HG03457 (cell line): ENCODE data around the gene ATP10A.

Source experiments
- ATAC-seq: cut with Tn5 transposase; IDR thresholded peaks from one replicate; pipeline ENCODE4 v1.9.1; 2021; ENCODE audit warnings: moderate number of reproducible peaks; ENCODE audit not compliant: unreplicated experiment

ATP10A gene

DNA sequence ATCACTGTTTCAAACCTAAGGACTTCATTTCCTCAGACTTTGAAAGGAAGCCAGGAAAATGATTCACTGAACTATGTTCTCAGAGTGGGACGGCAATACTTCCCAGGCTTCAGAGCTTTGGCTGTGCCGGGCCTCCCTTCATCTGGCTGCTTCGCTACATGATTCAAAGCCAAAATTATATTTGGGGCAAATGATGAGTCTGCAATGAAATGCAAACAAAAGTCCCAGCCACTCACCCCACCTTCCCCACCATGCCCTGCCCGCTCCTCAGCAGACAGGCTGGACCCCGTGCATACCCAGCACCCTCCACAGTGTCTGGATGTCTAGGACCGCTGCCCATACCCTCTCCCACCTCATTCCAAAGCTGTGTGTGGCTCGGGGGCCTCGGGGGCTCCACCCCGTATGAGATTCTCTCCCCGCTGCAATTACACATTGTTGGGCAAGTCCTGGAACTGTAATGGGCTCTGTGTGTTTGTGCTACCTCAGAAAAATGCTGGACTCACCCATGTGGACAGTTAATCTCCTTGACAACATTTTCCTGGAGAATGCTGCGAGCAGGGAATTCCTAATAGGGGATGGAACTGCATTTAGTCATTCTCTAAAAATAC is 32.2 kb downstream of the ATP10A start:
- ATAC-seq: no peak

DNA sequence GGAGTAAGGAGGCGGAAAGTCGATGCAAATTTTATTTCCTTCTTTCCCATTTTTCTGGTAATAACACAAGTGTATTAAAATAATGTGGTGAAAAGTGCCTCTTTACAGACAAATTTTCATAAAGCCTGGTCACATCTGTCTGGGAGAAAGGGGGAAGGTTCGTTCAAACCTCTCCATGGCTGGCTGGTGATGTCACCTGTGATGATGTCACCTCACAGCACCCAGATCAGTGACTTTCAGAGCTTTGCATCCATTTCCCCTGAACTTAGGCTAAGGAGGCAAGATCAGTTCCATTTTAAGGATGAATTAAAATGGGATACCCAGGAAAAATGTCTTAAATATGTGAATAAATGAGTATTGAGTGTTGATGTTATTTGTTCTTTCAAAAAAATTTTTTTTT is 34.1 kb downstream of the ATP10A start:
- no peak for ATAC-seq

DNA sequence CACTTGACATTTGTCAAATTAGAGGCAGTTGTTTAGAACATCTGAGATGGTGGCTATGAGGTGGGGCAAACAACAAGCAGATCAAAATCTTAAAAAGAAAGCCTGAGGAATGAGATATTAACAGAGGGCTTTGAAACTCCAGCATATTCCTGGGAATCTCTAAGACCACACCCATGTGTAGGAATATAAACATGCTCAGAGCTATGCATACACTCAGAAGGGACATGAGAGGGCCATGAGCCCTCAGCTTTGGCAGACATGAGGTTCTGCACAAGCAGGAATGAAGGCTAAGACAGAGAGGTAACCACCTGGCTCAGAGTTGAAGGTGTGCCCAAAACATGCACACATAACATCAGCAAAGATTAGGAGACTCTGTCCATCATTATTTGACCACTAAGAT is 37.9 kb downstream of the ATP10A start:
- no peak for ATAC-seq

DNA sequence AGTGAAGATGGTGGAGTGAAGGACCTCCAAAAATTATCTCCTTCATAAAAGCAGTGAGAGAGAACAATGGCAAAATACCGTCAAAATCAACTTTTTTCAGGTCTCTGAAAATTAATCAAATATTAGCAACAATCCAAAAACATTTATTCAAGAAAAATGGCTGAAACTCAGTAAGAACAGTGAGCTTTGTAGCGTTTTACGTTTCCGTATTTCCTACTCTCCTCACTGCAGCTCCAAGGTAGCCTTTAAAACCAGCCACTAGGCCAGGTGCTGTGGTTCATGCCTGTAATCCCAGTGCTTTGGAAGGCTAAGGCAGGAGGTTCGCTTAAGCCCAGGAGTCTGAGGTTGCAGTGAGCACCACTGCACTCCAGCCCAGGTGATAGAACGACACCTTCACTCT is 38.5 kb downstream of the ATP10A start:
- no peak for ATAC-seq

GRCh38 chr15:25812845-25813244 is 50.3 kb downstream of the ATP10A start:
- ATAC-seq: no peak

DNA sequence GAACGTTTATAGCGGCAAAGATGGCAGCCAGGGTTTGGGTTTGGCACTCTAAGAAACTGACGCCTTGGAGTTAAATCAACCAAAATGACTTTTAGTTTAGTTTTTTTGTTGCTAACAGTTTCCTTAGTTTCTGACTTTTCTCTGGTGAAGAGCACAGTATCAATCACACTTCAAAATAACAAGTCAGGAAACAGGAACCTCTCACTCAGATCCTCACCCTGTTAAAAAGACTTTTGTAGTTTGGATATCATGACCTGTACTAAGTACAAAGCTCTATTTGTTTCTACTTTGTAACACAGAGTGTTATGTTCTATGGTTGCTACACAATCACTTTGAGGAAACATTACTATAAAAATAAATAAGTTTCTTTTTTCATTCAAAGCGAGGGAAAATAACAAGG is 51.1 kb downstream of the ATP10A start:
- ATAC-seq: no peak

- ATAC-seq: no peak
These were observed 51.6 kb downstream of the ATP10A start for GRCh38 chr15:25811481-25811906.

GRCh38 chr15:25810631-25811091 is 52.5 kb downstream of the ATP10A start:
- ATAC-seq: no peak

DNA sequence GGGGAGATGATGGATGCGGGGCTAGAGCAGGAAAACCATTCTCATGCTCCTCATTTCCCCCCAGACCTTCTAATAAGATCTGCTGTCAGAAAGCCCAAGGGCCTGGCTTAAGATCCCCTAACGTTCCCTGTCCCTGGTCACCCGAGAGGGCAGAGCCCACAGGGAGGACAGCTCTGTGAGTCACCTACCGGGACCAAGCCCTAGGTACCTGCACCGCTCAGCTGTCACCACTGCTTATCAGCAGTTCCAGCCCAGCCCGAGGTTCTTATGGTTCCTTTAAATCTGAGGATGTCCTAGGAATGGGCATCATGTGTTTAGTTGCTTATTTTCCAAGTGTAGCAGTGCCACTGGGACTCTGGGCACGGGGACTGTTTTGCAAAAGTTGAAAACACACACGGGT is 53.0 kb downstream of the ATP10A start:
- no peak for ATAC-seq

GRCh38 chr15:25807063-25807462 is 56.1 kb downstream of the ATP10A start:
- ATAC-seq: no peak

GRCh38 chr15:25805031-25805430 is 58.1 kb downstream of the ATP10A start:
- ATAC-seq: no peak

- ATAC-seq: no peak
These were observed 58.7 kb downstream of the ATP10A start for GRCh38 chr15:25804451-25804850.

GRCh38 chr15:25803541-25803940 is 59.6 kb downstream of the ATP10A start:
- no peak for ATAC-seq

DNA sequence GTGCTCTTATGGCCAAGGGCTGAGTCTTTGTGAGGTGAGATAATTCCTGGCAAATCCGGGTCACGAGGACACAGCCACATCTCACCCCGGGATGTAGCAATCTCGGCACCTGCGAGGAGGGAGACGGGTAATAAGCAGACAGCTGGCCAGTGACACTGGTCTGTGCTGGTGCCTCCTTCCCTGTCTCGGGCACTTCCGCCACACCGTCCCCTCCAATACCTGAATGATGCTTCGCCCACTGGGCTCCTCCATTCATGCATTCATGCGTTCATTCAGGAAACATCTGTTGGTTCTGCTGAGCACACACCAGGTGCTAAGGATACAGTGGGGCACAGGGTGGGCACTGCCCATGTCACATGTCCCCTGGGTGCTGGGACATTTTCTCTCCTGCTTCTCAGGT is 60.1 kb downstream of the ATP10A start:
- ATAC-seq: no peak

DNA sequence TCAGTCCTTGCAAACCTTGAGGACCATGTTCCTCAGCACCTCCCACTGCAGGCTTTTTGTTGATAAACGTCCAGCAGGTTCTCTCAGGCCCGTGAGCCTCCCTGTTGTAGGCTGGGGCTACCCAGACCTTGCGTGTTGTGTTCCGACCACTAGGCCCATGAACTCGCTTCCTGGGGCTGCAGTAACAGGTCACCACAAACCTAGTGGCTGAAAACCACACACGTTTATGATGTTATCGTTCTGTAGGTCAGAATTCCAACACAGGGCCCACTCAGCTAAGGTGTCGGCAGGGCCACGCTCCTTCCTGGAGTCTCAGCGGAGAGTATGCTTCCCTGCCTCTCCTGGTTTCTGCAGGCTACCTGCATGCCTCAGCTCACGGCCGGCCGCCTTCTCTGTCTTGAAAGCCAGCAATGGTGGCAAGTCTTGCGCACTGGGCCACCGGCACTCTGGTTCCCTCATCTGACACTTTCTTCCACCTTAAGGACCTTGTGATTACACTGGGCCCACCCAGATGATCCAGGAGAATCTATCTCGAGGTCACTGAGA is 60.8 kb downstream of the ATP10A start:
- ATAC-seq: no peak

DNA sequence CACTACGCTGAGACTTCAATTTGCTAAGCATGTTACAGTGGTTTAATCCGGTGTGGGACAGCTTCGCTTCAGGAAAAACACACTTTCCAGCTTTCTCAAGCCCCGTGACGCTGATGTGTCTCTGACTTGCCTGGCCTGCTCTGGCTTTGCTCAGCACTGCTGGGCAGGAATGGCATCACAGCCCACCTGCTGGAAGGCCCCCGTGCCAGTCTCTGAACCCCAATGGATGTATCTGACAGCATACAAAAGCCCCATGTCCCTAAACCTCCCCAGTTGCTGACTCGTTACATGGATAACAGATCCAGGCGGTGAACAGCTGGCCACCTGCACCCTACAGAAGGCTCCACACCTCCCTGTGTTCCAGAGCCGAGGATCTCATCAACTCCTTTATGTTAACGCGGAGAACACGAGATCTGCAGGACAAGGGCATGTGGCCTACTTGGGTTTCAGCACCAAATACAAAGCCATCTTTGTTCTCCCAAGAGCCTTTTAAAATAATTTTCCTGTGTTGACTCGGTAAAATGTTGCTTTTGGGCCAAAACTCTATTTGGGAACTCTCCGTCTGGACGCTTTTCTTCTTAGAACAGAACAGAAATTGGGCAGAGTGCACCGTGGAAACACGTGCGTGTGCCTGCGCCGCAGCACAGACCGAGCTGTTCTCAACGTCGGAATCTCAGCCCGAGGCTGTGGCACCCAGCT is 61.4 kb downstream of the ATP10A start:
- no peak for ATAC-seq

DNA sequence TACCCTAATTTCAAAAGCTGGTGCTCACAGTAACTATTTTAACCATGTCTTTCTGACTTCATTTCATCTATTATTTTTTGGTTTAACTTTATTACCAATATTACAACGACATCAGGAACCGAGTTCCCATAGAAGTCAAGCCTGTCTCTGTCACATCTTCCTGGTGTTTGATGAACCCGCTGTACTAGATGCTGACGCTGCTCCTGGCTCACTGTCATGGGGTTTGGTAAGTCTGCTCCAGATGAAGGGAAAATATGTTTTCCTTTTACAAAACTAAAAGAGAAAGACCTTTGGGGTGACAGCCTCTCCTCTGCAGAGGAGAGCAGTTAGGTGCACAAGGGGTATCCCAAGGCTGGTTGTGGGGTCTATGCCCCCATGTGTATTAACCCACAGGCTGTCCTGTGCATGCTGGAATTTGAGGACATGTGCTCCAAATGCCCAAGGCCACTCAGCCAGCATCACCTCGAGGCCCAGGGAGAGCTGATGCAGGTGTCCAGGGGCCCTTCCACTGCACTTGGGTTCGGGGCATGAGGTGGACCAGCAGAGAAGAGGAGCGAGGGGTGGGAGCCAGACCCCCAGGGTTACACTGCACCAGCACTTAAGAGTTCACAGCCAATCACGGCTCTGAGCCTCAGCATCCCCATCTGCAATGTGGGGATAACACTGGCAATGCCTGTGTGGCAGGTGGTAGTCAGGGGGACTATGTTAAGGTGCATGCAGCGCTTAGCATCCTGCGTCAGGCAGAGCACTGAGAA is 62.2 kb downstream of the ATP10A start:
- no peak for ATAC-seq

DNA sequence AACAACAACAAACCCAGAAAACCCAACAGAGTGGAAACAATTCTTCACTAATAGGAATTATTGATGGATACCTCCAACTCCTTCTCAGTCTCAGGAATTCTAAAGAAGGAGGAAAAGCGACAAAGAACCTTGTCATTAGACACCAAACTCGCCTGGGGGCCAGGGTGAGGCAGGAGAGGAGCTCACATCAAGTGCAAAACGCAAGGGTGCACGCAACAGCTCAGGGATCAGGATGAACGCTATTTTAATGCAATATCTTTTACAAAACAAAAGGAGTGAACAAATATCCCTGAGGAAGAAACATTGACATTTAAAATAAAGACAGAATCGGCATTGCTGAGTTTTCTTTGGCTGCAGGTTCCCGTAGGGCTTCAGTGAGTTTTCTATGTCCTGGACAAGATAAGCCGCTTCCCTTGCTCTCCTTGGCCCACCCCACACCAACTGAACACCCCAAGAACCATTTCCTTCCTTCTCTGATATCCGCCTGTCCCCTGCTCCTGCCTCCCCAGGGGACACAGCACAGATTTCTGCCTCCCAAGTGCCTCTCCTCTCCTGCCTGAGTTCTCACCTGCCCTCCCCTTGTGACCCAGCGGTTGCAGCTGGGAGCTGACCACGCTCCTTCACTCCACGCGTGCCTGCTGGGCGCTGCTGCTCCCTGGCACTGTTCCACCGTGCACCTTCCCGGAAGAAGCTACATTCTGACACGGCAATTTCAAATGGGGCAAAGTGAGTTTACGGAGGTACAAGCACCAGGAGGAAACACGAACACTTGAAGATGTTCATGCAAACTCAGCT is 63.0 kb downstream of the ATP10A start:
- no peak for ATAC-seq

GRCh38 chr15:25797936-25798901 is 64.9 kb downstream of the ATP10A start:
- ATAC-seq: no peak

DNA sequence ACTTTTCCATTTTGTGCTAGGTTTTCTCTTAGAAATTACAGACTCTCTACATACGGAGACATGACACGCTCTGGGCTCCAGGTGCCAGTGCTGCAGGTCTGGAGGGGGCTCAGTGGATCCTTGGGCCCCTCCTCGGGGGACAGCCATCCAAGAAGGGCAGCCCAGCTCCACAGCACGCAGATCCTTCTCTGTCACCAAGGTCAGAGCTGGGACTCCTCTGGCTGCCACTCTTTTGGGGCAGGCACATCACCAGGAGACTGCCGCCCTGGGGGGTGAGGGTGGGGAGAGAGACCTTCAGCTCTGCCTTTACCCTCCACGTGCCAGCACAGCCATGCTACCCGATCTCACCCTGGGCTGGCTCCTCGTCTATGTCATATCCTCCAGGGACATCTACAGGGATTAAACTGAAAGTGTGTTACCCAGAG is 65.6 kb downstream of the ATP10A start:
- no peak for ATAC-seq
